GM21825 (cell line): ENCODE results near the gene IGSF23.

ENCODE experiments used
- ATAC-seq: cut with Tn5 transposase; IDR thresholded peaks from one replicate; pipeline ENCODE4 v1.9.1; 2021; ENCODE audit warnings: mild to moderate bottlenecking, moderate library complexity; ENCODE audit not compliant: unreplicated experiment

Gene IGSF23

GRCh38 chr19:44613295-44614178 is at the start of gene IGSF23:
TSS of gene IGSF23 (plus strand) at chr19:44613563. CDS start at chr19:44613646, 83 bp downstream.
- no peak for ATAC-seq

DNA sequence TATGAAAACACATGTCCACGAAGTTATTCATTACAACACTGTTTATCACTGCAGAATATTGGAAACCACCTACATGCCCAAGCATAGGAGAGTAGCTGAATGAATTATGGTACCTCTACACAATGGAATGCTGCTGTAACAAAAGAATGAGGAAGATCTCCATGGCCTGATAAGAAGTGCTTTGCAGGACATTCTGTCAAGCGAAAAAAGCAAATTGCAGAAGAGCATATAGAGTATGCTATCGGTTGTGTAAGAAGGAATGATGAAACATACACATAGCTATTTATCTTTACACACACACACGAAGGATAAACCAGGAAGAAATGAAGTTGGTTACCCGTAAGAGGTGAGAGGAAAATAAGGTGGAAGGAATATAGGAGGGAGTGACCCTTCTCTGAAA is 46.4 kb upstream of the IGSF23 start:
- no peak for ATAC-seq

GRCh38 chr19:44567745-44568144 is 45.6 kb upstream of the IGSF23 start:
- no peak for ATAC-seq

DNA sequence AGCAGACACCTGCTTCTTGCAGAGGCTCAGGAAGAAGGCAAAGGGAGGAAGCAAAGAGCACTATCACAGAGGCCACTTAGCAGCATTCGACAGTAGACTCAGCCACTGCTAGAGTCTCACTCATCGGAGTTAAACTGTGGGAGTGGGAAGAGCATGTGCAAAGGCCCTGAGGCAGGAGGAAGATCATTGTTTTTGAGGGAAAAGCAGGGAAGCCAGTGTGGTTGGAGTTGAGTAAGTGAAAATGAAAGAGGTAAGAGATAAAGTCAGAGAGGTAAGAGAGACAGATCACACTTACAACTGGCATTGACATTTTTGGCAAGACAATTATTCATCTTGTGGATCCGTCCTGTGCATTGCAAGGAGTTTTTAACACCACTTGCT is 42.8 kb upstream of the IGSF23 start:
- no peak for ATAC-seq

DNA sequence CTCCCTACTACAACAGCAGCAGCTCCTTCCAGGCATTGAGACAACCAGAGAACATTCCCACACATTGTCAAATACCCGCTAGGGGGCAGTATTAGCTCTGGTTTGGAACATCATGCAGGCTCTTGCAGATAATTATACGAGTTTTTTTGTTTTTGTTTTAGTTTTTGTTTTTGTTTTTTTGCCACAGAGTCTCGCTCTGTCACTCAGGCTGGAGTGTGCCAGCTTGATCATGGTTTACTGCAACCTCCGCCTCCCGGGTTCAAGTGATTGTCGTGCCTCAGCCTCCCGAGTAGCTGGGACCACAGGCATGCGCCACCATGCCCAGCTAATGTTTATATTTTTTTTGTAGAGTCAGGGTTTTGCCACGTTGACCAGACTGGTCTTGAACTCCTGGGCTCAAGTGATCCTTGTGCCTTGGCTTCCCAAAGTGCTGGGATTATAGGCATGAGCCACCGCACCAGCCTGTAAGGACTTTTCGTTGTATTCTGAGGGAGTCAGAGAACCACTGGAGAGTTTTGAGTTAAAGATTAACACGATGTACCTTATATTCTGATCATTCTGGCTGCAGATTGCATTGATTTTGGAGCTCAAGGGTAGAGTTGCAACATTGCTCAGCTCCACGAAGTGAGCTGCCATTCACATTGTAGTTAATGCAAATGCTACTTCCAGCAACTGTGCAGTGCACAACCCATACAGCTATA is 42.2 kb upstream of the IGSF23 start:
- no peak for ATAC-seq

DNA sequence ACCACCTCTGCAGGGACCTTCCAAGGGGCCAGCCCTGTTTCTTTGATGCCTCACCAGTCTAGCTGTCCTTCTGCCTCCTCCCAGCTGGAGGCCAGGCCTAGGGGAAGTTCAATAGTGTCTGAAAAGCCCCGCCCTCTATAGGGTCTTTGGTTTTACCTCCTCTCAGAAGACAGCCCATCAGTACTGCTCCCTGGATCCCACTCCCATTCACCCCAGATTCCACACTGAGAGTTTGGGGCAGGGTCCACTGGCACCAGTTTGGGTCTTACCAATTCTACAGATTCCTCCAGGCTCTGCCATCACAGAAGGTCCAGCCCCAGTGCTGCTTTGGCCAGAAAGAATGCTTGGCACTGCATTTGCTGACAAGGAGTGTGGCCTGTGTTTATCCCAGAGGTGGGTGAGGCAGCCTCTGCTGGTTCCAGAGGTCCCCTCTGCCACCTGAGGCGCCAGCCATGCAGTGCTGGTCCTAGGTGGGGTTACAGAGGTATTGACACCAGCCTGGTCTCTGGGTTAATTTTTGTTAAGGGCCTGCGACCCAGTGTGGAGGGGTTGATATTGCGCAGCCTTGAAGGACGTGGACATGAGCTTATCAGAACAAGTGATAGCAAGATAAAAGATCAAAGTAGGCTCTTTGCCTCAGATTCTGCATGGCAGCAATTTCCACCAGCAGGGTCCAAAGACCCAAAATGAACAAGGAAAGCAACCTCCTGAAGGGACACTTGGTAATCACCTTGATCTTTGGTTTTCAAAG is 41.4 kb upstream of the IGSF23 start:
- no peak for ATAC-seq

DNA sequence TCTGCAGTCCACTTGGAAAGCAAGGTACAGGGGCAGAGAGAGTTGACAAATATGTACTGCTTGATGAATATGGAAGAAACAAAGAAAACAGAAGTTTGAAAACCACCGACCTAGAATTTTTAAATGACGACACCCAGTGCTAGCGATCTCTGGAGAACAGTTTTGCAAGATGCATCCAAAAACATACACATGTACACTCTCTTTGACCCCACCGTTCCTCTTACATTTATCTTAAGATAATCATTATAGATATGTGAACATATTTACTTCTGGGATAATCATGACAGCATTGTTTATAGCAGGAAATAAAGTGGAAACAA is 40.8 kb upstream of the IGSF23 start:
- ATAC-seq: no peak

- no peak for ATAC-seq
Measured at GRCh38 chr19:44573183-44573582, 40.2 kb upstream of the IGSF23 start.

DNA sequence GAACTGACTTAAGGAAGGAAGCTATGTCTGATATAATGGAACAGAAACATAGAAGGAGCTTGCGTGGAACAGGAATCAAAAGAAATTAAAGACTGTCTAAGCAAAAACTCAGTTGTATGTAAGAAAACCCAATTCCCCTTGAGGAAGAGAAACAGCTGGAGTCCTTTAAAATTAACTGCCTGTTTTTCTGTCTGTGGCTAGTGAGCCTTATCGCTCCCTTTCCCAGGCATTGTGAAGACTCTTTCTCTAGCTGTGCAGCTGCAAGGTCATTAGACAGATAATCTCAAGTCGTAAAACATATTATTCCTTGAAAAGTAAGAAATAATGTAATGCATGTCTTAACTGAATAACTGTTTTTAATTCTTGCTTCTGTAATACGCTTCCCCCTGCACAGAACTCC is 39.7 kb upstream of the IGSF23 start:
- no peak for ATAC-seq

GRCh38 chr19:44574186-44574950 is 39.0 kb upstream of the IGSF23 start:
- no peak for ATAC-seq

- ATAC-seq: no peak
Measured at GRCh38 chr19:44575116-44575700, 38.2 kb upstream of the IGSF23 start.

- ATAC-seq: no peak
Measured at GRCh38 chr19:44576843-44577565, 36.4 kb upstream of the IGSF23 start.

DNA sequence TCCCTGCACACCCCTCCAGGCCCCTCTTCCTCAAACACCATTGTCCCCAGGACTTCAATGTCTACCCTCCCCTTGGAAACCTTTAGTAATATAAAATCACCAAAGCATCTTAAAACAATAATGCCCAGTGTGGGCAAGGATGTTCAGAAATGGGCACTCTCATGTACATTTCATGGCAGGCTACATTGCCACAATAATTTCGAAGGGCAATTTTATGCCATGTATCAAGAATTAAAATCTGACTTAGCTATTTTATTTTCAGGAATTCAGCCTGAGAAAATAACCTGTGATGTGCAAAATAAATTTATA is 35.8 kb upstream of the IGSF23 start:
- ATAC-seq: no peak

DNA sequence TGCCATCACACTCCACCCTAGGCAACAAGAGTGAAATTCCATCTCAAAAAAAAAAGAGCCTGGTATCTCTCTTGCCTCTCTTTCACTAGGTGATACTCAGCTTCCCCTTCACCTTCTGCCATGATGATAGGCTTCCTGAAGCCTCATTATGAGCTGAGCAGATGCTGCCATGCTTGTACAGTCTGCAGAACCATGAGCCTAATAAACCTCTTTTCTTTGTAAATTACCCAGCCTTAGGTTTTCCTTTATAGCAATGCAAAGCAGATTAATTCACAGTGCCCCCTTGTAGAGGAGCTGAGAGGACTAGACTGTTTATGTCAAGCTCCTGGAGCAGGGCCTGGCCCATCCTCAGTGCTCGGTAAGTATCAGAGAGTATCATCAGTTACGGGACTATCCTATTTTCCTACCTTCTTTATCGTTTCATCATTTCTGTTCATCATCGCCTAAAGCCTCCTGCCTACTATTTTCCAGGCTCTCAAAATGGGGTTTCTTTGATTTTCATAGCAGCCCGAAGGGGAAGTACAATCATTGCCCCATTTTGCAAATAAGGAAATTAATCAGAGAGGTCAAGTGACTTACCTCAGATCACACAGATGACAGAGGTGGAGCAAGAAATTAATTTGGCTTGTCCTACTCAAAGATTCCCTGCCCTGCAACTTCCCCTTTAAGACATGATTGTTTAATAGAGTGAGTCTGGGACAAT is 33.5 kb upstream of the IGSF23 start:
- no peak for ATAC-seq

GRCh38 chr19:44580366-44580895 is 32.9 kb upstream of the IGSF23 start:
- no peak for ATAC-seq

DNA sequence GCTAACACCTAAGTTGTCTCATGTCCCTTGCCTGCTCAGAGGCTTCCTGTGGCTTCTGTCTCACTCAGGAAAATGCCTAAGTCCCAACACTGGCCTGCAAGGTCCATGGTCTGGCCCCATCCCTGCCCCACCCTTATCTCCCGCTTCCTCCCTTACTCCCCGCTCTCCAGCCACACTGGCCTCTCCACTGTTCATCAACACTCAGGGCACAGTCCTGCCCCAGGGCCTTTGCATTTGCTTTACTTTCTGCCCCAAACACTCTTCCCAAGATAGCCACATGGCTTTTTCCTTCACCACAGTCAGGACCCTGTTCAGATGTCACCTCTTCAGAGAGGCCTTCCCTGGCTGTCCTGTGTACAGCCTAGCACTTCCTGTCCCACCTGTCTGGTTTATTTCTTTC is 32.1 kb upstream of the IGSF23 start:
- ATAC-seq: no peak

DNA sequence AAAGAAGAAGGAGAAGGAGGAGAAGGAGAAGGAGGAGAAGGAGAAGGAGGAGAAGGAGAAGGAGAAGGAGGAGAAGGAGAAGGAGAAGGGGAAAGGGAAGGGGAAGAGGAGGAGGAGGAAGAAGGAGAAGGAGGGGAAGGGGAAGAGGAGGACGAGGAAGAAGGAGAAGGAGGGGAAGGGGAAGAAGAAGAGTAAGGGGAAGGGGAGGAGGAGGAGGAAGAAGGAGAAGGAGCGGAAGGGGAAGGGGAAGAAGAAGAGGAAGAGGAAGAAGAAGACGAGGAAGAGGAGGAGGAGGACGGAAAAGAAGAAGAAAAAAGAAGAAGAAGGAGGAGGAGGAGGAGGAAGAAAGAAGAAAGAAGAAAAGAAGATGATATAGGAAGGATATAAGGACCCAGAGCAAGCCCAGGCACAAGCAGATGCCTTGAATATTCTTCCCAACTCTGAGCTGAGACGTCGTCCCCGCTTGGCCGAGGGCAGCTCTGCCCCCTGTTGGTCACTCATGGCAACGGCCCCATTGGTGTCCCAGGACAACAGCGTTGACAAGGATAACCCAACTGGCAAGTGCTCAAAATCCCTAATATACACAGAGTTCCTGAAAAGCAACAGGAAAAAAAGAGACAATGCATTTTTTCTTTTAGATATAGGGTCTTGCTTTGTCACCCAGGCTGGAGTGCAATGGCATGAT is 30.6 kb upstream of the IGSF23 start:
- ATAC-seq: no peak

DNA sequence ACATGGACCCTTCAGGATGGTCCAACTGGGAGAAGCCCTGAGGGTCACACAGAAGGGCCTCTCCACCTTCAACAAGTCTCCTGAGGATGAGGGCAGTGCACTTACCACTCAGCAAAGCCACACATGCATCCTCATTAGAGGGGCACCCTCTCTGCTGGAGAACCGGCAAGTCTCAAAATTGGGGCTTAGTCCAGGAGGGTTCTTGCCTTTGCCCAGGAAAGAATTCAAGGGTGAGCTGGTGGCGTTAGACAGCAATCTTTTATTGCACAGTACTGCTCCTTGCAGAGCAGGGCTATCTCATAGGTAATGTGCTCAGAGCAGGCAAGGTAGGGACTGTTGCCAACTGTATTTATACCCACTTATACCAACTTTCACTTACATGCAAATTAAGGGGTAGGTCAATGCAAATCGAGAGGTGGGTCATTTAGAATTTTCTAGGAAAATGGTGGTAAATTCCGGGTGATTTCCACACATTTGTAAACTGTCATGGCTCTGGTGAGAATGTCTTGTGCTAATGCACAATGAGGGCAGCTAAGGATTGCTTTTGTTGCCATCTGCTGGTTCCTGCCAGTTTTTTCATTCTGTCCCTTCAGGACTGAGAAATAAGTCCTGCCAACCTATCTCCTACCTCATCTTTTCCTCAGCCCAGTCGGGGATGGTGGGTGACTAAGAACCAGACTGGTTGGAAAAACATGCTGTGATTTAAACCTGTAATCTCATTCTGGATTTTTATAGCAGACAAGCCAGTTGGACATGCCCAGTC is 27.8 kb upstream of the IGSF23 start:
- ATAC-seq: no peak
